T-helper 22 cell (primary cell): ENCODE data around the gene ERO1A.

ENCODE experiments used
- DNase-seq: peaks from one replicate; pipeline ENCODE4 v3.0.0-alpha.2; 2020; ENCODE audit warnings: low read depth

The ERO1A gene

GRCh38 chr14:52700701-52701172, 5.4 kb upstream of the ERO1A start:
- DNase-seq = no peak

GRCh38 chr14:52694761-52695480, 437 bp downstream of the ERO1A start:
- peak; percentile 44 for DNase-seq

GRCh38 chr14:52693532-52693931, 1.8 kb downstream of the ERO1A start:
- DNase-seq = no peak

- no peak for DNase-seq
These were observed 2.3 kb downstream of the ERO1A start for GRCh38 chr14:52693036-52693435.

- no peak for DNase-seq
These were observed 3.0 kb downstream of the ERO1A start for GRCh38 chr14:52692248-52692962.

- no peak for DNase-seq
These were observed 4.2 kb downstream of the ERO1A start for GRCh38 chr14:52690983-52691760.

GRCh38 chr14:52686176-52686575, 9.2 kb downstream of the ERO1A start:
- DNase-seq = no peak

- no peak for DNase-seq
These were observed 11.3 kb downstream of the ERO1A start for GRCh38 chr14:52683985-52684520.

GRCh38 chr14:52678591-52678990, 16.8 kb downstream of the ERO1A start:
- no peak for DNase-seq

GRCh38 chr14:52663850-52664249, 31.5 kb downstream of the ERO1A start:
- no peak for DNase-seq

GRCh38 chr14:52661314-52661713, 34.0 kb downstream of the ERO1A start:
- no peak for DNase-seq

- DNase-seq = no peak
These were observed 34.5 kb downstream of the ERO1A start for GRCh38 chr14:52660832-52661231.

- DNase-seq = no peak
These were observed 35.0 kb downstream of the ERO1A start for GRCh38 chr14:52660325-52660724.

GRCh38 chr14:52656905-52657304, 38.5 kb downstream of the ERO1A start:
- DNase-seq = no peak

- no peak for DNase-seq
These were observed 44.6 kb downstream of the ERO1A start for GRCh38 chr14:52650774-52651173.

GRCh38 chr14:52649511-52649910, 45.8 kb downstream of the ERO1A start:
- no peak for DNase-seq

GRCh38 chr14:52641745-52642144, 53.6 kb downstream of the ERO1A start:
- DNase-seq = no peak

GRCh38 chr14:52640137-52640536, 55.2 kb downstream of the ERO1A start:
- DNase-seq = no peak

GRCh38 chr14:52619687-52620086, 75.7 kb downstream of the ERO1A start:
- no peak for DNase-seq

- no peak for DNase-seq
These were observed 76.8 kb downstream of the ERO1A start for GRCh38 chr14:52618602-52619001.

- DNase-seq = no peak
These were observed 85.2 kb downstream of the ERO1A start for GRCh38 chr14:52610187-52610586.

- no peak for DNase-seq
These were observed 85.8 kb downstream of the ERO1A start for GRCh38 chr14:52609445-52610044.
